CD14-positive monocyte (primary cell): ENCODE results near the gene MSS51. TPM values are rescaled to one million over a fixed set of nuclear protein-coding genes. Genes with fewer than 3 reads are reported as not detected.
A peak's percentile ranks its signal among the peaks of the same experiment; 100 is the strongest.

Experiments
- DNase-seq, 3 donors: peaks; one replicate each; pipeline ENCODE4 v3.0.0-alpha.2; 2011 to 2022
- H2AFZ ChIP-seq: 2 replicates; pipeline ENCODE4 v1.6.0; 2012; ENCODE audit warnings: mild to moderate bottlenecking, low read depth, low read length, inconsistent platforms; ENCODE audit not compliant: insufficient read depth, poor library complexity, severe bottlenecking
- H3K27ac ChIP-seq, 2 donors: 1 replicate in 1 of 2; 2 replicates in 1 of 2; pipeline ENCODE4 v1.5.1; 2012 to 2013; ENCODE audit warnings: low read length in 2 of 2, control low read depth in 1 of 2, inconsistent platforms in 1 of 2, low read depth in 1 of 2, mild to moderate bottlenecking in 1 of 2
- H3K27me3 ChIP-seq, 2 donors: one replicate each; pipeline versions ENCODE4 v1.6.0 to v1.6.1; 2011 to 2013; ENCODE audit warnings: low read length in 2 of 2; ENCODE audit not compliant: control insufficient read depth in 2 of 2, insufficient read depth in 2 of 2
- H3K36me3 ChIP-seq, 2 donors: replicated peaks in 1 of 2; 1 replicate in 1 of 2; 2 replicates in 1 of 2; pipeline versions ENCODE4 v1.5.1 to v1.6.1; 2012 to 2013; ENCODE audit warnings: low read length in 2 of 2, control low read depth in 1 of 2, inconsistent platforms in 1 of 2, mild to moderate bottlenecking in 1 of 2; ENCODE audit not compliant: insufficient read depth in 2 of 2, control insufficient read depth in 1 of 2
- H3K4me1 ChIP-seq, 2 donors: 1 replicate in 1 of 2; 2 replicates in 1 of 2; pipeline versions ENCODE4 v1.5.1 to v1.6.1; 2012 to 2013; ENCODE audit warnings: low read length in 2 of 2, control low read depth in 1 of 2, inconsistent platforms in 1 of 2, mild to moderate bottlenecking in 1 of 2, moderate library complexity in 1 of 2; ENCODE audit not compliant: insufficient read depth in 2 of 2, control insufficient read depth in 1 of 2
- H3K4me2 ChIP-seq: replicated peaks from 2 replicates; pipeline ENCODE3; 2012; ENCODE audit warnings: low read length, moderate library complexity, mild to moderate bottlenecking; ENCODE audit not compliant: poor library complexity, severe bottlenecking; ENCODE audit errors: extremely low read depth
- H3K4me3 ChIP-seq, 3 experiments: fragments of 200-600 bp in 1 of 3; sonication (generic) in 1 of 3; replicated peaks in 1 of 3; 1 replicate in 2 of 3; 2 replicates in 1 of 3; pipeline ENCODE4 v1.5.1; 2011 to 2013; ENCODE audit warnings: low read length in 3 of 3, mild to moderate bottlenecking in 3 of 3, control low read depth in 2 of 3, low read depth in 2 of 3, inconsistent platforms in 1 of 3, moderate library complexity in 1 of 3
- H3K79me2 ChIP-seq: 2 replicates; pipeline ENCODE4 v1.6.0; 2012; ENCODE audit warnings: mild to moderate bottlenecking, control low read depth, inconsistent platforms, low read length, moderate library complexity; ENCODE audit not compliant: insufficient read depth
- H3K9ac ChIP-seq: 2 replicates; pipeline ENCODE4 v1.6.0; 2017; ENCODE audit warnings: low read length, mild to moderate bottlenecking; ENCODE audit not compliant: insufficient read depth, poor library complexity, severe bottlenecking
- H3K9me3 ChIP-seq, 2 donors: replicated peaks in 1 of 2; 1 replicate in 1 of 2; 2 replicates in 1 of 2; pipeline versions ENCODE4 v1.5.1 to v1.6.1; 2012 to 2013; ENCODE audit warnings: low read length in 2 of 2, control low read depth in 1 of 2; ENCODE audit not compliant: control insufficient read depth in 1 of 2, insufficient read depth in 1 of 2
- H4K20me1 ChIP-seq: 2 replicates; pipeline ENCODE4 v1.6.0; 2012; ENCODE audit warnings: mild to moderate bottlenecking, low read length, control low read depth, moderate library complexity; ENCODE audit not compliant: insufficient read depth
- H3K27ac Mint-ChIP-seq, 7 donors: one replicate each; pipeline ENCODE4 v1.8.0; 2020; ENCODE audit warnings: mild to moderate bottlenecking in 7 of 7, mixed read lengths in 7 of 7, moderate library complexity in 6 of 7, inconsistent platforms in 2 of 7
- H3K27me3 Mint-ChIP-seq, 3 donors: one replicate each; pipeline ENCODE4 v1.8.0; 2021 to 2022; ENCODE audit warnings: low read depth in 3 of 3, mild to moderate bottlenecking in 3 of 3, mixed read lengths in 3 of 3, moderate library complexity in 3 of 3, inconsistent platforms in 1 of 3
- H3K36me3 Mint-ChIP-seq, 2 donors: one replicate each; pipeline ENCODE4 v1.8.0; 2020; ENCODE audit warnings: mixed read lengths in 2 of 2, inconsistent platforms in 1 of 2, mild to moderate bottlenecking in 1 of 2
- H3K4me1 Mint-ChIP-seq: one replicate; pipeline ENCODE4 v1.8.0; 2020; ENCODE audit warnings: mild to moderate bottlenecking, mixed read lengths
- H3K4me3 Mint-ChIP-seq, 2 donors: one replicate each; pipeline ENCODE4 v1.8.0; 2020; ENCODE audit warnings: mild to moderate bottlenecking in 2 of 2, mixed read lengths in 2 of 2, moderate library complexity in 1 of 2
- H3K9me3 Mint-ChIP-seq, 7 donors: one replicate each; pipeline ENCODE4 v1.8.0; 2020 to 2022; ENCODE audit warnings: mixed read lengths in 7 of 7, mild to moderate bottlenecking in 6 of 7, moderate library complexity in 6 of 7, inconsistent platforms in 2 of 7
- WGBS: methylation state at CpG from one replicate; pipeline ENCODE4 v1.1.5; 2013; ENCODE audit warnings: missing lambda C conversion rate; ENCODE audit not compliant: insufficient coverage; 5-methylcytosine and 5-hydroxymethylcytosine counted together
- intact Hi-C, 2 donors: fragments of 100-400 bp; cut with micrococcal nuclease; formaldehyde crosslinking; loops; one replicate each; pipeline versions ENCODE4 v1.15.0 to v1.15.1; 2023
- polyA plus RNA-seq, 3 donors: library from polyadenylated mRNA; depleted of rRNA in 1 of 3; unstranded in 2 of 3; stranded (reverse) in 1 of 3; fragments of 300-500 nt in 2 of 3; fragments of >200 nt in 1 of 3; fragmentation: Illumina TruSeq in 2 of 3; gene quantifications; 1 replicate in 2 of 3; 2 replicates in 1 of 3; pipeline ENCODE4 v1.2.3, GENCODE V29; 2012 to 2021
- TF ChIP-seq, protein P1 (sequence below): fragments of 200-600 bp; IDR thresholded peaks from one replicate; pipeline ENCODE4 v1.8.0; 2022; ENCODE audit warnings: antibody characterized with exemption, mild to moderate bottlenecking

Gene MSS51
- polyA plus RNA-seq, 3 donors: 4.9 TPM; not detected in 2

DNA sequence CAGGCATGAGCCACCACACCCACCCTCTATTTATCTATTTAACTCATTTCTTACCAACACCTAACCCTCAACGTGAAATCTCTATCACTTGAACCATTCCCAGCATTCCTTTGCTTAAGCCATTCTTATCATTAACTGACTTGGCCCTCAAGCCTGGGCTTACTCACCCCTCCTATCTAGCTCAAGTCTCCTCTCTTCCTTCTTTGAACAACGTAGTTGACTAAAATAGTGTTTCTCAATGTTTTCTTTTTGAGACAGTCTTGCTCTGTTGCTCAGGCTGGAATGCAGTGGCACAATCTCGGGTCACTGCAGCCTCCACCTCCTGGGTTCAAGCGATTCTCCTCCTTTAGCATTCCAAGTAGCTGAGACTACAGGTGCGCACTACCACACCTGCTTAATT is 26.5 kb downstream of the MSS51 start:
- Histone ChIP-seq H3K4me1 (peaks cover 0 to 1% of the 10 kb centered on the region in 2 donors), H3K36me3 (peaks cover 12 to 23% of the 10 kb centered on the region in 2 donors), H3K79me2 (peaks cover 100% of the 10 kb centered on the region), H3K4me3 (no peak overlapping the region), H3K27ac (no peak overlapping the region), H2AFZ (no peak overlapping the region), H3K27me3 (no peaks in the 10 kb centered on the region), H3K4me2 (no peak overlapping the region), H4K20me1 (peaks cover 92% of the 10 kb centered on the region), H3K9ac (no peak overlapping the region), H3K9me3 (no peaks in the 10 kb centered on the region)
- Mint-ChIP-seq H3K9me3 (peaks cover 0 to 2% (median 0%) of the 10 kb centered on the region in 7 donors), H3K27ac (peak overlapping the region in 1 of 7 donors; percentile 5), H3K4me3 (no peak overlapping the region), H3K27me3 (no peaks in the 10 kb centered on the region), H3K36me3 (peaks cover 19 to 28% of the 10 kb centered on the region in 2 donors), H3K4me1 (peaks cover 27% of the 10 kb centered on the region)
- 89% methylated on average over 3 of the region's 5 CpGs for WGBS
- no peak for DNase-seq
- intact Hi-C loops: no loop called here
- TF ChIP-seq, protein P1, sequence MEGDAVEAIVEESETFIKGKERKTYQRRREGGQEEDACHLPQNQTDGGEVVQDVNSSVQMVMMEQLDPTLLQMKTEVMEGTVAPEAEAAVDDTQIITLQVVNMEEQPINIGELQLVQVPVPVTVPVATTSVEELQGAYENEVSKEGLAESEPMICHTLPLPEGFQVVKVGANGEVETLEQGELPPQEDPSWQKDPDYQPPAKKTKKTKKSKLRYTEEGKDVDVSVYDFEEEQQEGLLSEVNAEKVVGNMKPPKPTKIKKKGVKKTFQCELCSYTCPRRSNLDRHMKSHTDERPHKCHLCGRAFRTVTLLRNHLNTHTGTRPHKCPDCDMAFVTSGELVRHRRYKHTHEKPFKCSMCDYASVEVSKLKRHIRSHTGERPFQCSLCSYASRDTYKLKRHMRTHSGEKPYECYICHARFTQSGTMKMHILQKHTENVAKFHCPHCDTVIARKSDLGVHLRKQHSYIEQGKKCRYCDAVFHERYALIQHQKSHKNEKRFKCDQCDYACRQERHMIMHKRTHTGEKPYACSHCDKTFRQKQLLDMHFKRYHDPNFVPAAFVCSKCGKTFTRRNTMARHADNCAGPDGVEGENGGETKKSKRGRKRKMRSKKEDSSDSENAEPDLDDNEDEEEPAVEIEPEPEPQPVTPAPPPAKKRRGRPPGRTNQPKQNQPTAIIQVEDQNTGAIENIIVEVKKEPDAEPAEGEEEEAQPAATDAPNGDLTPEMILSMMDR: no peak

DNA sequence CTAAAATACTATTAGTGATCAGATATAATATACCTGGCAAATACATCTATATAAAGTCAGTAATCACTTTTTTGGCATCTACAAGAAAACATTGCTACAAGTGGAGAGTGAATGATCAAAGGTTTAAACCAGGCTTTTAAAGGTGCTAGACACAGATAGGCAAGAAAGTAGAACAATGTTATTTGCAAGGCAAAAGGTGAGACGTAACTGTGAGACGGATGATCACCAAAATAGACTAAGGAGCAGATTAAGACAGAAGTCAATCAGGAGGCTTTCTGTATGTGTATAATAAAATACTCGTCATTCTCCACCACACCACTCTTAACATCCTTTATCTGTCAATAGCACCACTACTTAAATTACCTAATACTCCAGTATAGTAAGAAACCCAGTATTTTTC is 27.8 kb downstream of the MSS51 start:
- H3K27ac Mint-ChIP-seq: peak overlapping the region in 1 of 7 donors; percentile 6
- no CpG with 5 or more reads among the region's 3 CpGs for WGBS

More for the DNA sequence above, 27.8 kb downstream of the MSS51 start:
- no peak for DNase-seq
- no peak overlapping the region for H2AFZ ChIP-seq
- no peaks in the 10 kb centered on the region for H3K9me3 ChIP-seq
- H3K4me3 Mint-ChIP-seq: no peak overlapping the region
- H3K4me1 ChIP-seq: no peaks in the 10 kb centered on the region
- peaks cover 100% of the 10 kb centered on the region for H3K79me2 ChIP-seq
- H3K27ac ChIP-seq: no peak overlapping the region
- H3K4me2 ChIP-seq: no peak overlapping the region
- TF ChIP-seq, protein P1: no peak
- H3K36me3 Mint-ChIP-seq: peaks cover 20 to 24% of the 10 kb centered on the region in 2 donors
- H3K36me3 ChIP-seq: peaks cover 12 to 24% of the 10 kb centered on the region in 2 donors
- H3K4me1 Mint-ChIP-seq: peaks cover 20% of the 10 kb centered on the region
- intact Hi-C loops: no loop called here
- H3K9me3 Mint-ChIP-seq: peaks cover 0 to 2% (median 0%) of the 10 kb centered on the region in 7 donors
- no peaks in the 10 kb centered on the region for H3K27me3 Mint-ChIP-seq
- H4K20me1 ChIP-seq: peaks cover 97% of the 10 kb centered on the region
- no peaks in the 10 kb centered on the region for H3K27me3 ChIP-seq
- no peak overlapping the region for H3K4me3 ChIP-seq
- no peak overlapping the region for H3K9ac ChIP-seq
